ENCODE results near the gene NFATC3.

NFATC3 gene

DNA sequence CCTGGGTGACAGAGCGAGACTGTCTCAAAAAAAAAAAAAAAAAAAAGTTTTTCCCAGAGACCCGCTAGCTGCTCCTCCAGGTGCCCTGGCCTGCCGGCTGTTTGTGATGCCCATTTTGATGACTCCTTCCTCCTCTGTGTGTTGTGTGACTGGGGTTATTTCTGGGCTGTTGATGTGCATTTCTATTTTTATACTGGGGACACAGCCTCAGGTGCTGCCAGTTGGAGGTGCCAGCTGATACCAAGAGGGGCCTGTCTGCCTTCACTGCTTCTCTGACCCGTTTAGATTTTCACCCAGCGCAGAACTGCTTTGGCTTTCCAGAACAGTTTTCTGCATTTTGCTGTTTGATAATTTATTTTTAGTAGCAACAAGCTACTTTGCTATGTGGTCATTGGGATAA lies 166.7 kb downstream of the NFATC3 start:
- DNase-seq, result no peak

DNA sequence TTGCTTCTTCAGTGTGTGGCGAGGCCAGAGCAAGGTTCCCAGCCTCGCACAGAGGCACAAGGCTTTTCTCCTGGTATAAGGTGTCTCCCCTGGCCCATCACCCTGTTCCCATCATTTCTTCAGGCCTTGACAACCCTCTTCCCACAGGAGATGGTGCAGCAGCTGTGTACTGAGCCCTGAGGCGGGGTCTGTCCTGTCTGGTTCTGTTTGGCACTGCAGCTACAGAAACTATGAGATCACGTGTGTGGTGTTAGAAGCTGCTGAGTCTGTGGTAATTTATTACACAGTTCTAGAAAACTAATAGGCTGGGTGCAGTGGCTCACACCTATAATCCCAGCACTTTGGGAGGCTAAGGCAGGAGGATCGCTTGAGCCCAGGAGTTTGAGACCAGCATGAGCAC lies 167.2 kb downstream of the NFATC3 start:
- no peak for DNase-seq

DNA sequence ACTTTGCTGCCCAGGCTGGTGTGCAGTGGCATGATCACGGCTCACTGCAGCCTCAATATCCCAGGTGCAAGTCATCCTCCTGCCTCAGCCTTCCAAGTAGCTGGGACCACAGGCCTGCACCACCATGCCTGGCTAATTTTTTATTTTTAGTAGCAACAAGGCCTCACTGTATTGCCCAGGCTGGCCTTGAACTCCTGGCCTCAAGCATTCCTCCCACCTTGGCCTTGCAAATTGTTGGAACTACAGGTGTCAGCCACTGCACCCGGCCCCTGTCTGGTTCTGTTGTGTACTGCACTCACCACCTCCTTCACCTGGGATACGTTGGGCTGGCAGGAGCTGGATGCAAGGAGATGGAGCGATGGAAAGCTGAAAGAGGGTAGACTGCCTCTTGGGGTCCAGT lies 168.6 kb downstream of the NFATC3 start:
- DNase-seq, result no peak

DNA sequence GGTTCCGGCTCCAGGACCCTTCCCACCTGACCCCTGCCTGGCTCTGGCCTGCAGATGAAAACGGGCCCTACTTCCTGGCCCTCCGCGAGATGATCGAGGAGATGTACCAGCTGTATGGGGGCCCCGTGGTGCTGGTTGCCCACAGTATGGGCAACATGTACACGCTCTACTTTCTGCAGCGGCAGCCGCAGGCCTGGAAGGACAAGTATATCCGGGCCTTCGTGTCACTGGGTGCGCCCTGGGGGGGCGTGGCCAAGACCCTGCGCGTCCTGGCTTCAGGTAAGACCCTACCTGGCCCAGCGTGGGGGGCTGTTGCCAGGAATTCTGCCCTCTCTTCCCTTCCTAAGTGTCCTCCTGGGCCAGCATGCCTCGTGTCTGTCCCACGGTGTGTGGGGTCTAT lies 170.5 kb downstream of the NFATC3 start:
- no peak for DNase-seq

DNA sequence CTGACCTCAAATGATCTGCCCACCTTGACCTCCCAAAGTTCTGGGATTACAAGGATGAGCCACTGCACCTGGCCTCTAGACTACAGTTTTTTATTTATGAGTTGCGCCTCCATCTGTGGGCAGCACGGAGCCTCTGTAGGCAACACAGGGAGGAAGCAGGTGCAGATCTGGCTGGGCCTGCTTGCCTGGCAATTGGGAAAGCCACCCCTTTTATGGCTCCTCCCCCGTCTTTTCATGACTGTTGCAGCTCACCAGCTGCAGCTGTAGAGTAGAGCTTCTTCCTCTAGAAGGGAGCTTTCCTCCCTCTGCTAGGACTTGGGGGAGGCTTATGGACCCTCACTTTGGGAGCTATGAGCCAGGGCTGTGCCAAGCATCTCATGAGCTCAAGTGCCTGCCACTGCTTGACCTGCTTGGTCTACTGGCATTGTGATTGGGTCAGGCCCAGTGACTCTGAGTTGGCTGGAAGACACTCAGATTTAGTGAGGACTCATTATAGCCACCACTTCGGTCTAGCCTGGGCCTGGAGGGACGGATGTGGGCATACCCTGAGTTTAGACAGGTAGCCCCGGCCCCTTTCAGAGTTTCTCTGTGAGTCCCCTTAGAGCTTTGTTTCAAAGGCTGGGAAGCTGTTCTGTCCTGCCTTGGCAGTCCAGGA lies 172.2 kb downstream of the NFATC3 start:
- DNase-seq, result no peak

DNA sequence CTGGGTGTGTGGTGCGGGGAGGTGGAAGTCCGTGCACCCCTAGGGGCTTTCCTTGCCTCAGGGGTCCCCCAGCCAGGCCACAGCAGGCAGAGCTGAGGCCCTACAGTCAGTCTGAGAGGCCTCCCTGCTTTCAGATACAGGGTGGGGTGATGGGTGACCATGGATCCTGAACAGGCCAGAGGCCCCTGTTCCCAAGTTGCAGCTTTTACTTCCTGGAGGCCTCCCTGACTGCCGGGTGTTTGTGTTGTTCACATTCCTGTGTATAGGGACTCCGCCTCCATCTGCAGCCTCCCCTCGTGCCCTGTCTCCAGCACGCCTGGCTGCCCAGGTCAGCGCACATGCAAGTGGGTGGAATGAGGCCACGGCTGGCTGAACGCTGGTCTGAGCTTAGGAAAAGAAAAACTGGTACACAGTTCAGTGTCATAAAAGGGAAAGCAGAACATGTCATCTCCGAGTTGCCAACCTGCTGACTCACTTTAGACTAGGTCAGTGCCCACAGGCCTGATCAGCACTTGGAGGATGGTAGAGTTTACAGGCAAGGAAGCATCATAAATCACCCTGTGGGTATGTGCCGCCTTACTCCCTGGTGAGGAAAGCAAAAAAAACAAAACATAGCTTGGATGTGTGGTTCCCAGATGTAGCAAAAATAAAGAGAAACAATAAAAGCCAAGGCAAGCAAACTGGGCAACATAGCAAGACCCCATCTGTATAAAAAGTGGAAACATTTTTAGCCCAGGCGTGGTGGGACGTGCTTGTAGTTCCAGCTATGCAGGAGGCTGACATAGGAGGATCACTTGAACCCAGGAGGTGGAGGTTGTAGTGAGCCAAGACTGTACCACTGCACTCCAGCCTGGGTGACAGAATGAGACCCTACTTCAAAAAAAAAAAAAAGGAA lies 173.0 kb downstream of the NFATC3 start:
- no peak for DNase-seq

DNA sequence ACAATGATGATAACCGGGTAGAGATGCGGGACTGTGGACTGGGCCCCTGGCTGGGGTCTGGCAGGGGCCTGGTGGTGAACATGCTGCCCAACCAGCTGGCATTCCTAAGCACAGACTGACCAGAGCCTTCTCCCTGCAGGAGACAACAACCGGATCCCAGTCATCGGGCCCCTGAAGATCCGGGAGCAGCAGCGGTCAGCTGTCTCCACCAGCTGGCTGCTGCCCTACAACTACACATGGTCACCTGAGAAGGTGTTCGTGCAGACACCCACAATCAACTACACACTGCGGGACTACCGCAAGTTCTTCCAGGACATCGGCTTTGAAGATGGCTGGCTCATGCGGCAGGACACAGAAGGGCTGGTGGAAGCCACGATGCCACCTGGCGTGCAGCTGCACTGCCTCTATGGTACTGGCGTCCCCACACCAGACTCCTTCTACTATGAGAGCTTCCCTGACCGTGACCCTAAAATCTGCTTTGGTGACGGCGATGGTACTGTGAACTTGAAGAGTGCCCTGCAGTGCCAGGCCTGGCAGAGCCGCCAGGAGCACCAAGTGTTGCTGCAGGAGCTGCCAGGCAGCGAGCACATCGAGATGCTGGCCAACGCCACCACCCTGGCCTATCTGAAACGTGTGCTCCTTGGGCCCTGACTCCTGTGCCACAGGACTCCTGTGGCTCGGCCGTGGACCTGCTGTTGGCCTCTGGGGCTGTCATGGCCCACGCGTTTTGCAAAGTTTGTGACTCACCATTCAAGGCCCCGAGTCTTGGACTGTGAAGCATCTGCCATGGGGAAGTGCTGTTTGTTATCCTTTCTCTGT lies 174.0 kb downstream of the NFATC3 start:
- DNase-seq, result no peak

DNA sequence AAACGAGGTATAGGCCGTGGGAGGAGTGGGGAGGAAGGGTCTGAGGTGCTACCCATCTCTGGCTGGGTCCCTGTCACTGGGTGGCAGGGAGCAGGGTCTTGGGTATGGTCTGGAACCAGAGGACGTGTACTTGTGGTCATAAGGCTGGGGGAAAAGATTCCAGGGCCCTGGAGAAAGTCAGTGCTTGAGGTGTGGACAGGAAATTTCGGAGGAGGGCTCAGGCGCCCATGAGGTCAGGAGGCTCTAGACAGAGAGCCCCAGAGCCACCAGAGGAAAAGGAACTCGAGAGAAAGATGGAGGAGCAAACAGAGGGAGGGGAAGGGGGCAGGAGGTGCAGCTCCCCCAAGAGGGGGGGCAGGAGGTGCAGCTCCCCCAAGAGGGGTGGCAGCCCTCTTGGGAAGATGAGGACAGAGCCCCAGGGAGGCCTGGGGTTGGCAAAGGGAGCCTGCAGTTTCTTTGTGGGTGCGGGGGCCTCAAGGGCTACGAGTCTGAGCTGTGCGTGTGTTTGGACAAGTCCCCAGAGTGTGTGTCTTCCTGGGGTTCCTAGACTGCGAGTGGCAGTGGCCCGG lies 178.5 kb downstream of the NFATC3 start:
- no peak for DNase-seq

DNA sequence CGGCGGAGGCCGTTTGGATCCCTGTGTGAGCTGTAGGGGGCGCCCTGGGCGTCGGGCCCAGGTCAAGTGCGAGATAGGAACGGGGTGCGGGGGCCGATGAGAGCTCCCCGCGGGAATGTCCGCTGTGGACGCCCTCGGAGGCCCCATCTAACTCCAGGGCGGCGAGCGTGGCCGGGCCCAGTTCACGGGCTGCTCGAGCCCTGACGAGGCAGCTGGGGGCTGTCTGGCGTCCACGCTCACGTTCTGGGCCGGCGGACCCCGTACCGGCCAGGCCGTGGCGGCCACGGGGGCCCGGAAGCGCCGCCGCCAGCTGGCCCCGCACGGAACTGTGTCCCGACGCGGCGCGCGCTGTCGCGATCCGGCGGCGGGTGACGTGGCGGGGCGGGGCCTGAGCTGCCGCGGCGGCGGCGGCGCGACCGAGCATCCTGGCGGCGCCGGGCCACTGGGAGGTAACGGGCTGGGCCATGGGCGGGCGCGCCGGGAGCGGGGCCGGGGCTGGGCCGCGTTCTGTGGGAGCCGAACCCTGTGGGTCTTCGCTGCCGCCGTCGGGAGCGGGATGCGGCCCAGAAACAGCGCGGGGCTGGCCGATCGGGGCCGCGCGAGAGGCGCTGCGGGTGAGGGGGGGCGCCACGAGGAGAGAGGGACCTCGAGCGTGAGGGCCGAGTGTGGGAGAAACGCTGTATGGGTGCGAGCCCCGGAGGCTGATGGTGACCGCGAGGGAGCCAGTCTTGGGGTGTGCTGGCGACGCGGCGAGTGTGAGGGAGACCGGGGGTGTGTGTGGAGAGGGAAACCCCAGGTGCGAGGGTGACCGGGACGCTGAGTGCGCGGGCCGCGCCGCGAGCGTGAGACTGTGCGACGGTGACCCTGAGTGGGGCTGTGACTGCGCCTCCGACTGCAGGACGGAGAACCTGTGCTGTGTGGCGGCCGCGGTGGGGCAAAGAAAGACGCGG lies 179.2 kb downstream of the NFATC3 start, which contains the start of gene SLC7A6:
SLC7A6 (plus strand) TSS at position 399 of the 950 bp plus-strand sequence. CDS start 10,201 bp downstream, outside the sequence.
- peak; percentile 74 to 84 (median 80) for DNase-seq

DNA sequence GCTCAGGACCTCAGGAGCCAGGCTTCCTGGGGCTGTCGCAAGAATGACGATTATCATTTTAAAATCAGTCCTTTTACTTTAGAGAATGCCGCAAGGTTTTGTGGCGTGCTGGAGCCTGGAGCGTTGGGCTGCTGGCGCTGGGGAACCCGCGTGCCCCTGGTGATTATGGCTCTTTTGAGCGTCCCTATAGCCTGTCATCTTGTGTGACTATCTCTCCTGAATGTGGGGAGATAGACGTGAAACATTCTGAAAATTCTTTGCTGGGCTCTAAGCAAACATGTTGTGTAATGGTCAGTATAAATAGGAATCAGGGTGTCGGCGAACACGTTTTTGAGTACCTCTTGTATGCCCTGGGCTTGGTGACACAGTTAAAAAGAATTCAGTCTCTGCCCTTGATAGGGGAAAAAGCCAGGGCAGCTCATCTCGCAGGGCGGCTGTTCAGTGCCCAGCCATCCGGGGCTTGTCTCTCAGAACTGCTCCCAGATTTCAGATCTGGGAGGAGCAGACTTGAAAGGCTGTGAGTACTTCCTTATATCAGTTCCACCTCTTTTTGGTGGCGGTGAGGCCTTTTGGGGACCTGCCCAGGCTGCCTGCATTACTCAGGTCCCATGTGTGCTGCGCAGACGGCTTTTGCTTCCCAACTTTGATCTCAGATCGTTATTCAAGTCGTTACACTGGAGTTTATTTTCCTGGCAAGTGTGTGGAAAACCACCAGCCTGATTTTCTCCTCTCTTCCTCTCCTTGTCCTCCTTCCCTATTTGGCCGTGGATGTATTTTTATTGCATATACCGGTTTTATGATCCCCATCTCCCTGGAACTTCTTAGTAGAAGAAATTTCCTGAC lies 180.1 kb downstream of the NFATC3 start:
- peak in 4 of 5 experiments; percentile 25 to 55 (median 42) for DNase-seq

DNA sequence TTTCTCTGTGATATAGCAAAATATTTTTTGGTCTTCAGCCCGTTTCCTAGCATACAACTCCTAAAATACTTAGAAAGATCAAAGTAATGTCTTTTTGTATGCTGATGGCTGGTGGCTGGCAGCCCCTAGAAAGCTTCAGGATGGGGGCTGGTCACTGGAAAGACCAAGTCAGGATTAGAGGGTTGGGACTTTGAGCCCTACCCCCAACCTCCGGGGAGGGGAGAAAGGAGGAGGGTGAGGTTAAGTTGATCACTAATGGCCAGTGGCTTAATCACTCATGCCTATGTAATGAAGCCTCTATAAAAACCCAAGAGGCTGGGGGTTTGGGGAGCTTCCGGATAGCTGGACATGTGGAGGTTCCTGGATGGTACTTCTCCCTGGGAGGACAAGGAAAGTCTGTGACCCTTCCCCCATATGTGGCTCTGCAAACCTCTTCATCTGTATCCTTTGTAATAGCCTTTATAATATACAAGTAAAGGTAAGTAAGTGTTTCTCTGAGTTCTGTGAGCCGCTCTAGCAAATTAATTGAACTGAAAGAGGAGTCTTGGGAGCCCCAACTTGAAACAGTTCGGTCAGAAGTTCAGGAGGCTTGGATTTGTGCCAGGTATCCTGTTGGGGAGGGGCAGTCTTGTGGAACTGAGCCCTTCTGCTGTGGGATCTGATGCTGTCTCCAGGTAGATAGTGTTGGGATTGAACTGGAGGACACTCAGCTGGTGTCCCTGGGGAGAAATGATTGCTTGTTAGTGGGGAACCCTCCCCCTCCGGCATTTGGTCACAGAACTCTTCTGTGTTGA lies 182.6 kb downstream of the NFATC3 start:
- DNase-seq, result no peak

DNA sequence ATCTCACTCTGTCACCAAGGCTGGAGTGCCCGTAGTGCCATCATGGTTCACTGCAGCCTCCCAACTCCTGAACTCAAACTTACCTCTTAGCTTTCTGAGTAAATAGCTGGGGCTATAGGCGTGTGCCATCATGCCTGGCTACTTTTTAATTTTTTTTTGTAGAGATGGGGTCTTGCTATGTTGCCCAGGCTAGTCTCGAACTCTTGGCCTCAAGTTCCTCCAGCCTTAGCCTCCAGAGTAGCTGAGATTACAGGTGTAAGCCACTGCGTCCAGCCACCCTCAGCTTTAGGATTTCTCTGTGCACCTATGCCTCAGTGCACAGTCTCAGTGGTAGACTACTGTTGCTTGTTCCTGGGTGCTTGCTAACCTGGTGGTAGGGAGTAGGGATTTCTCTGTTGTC lies 184.6 kb downstream of the NFATC3 start:
- DNase-seq, result no peak

DNA sequence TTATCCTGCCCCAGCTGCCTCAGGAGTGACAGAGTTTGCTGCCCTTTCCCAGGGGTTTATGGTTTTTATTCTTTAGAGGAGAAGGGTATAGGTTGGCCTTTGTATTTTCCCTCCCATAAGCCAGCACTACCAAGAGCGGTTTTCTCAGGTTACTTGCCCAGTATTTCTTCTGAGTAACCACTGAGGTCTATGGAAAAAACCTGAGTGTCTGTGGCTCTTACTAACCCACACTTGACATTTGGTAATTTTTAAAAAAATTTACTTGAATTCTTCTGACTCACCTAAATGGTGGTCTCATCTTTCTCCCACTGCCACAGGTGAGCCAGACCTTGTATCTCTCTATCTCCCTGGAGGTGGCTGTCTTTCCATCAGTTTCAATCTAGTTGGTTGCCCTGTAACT lies 185.2 kb downstream of the NFATC3 start:
- DNase-seq, result peak in 1 of 5 experiments; percentile 24

DNA sequence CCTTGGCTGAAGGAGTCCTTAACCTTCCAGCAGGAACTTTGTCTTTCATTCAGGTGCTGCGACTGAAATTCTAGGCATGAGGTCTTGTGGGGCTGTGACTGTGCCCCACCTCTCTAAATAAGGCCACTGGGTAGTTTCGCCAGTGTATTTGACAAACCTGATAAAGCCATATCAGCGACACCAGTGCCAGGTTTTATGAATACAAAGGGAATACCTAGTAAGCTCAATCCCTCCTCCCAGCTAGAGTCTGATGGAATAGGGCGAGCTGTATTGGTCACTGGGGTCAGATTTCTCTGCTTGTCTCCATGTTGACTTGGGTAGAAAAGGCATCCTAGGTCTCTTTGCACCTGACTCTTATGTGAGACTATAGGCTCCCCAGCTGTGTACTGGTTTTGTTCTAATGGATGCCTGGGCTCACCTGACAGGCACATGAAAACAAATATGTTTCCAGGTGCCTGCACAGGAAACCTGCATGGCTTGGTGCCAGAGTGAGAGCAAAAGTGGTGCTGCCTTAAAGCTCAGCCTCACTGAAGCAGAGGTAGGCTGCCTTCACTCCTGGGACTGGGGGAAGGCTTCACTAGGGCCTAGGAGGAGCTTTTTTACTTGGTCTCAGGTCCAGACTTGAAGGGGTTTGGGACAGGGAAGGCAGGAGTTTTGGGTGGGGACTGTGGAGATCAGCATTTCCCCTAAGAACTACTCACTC lies 187.5 kb downstream of the NFATC3 start:
- DNase-seq, result peak in 3 of 5 experiments; percentile 36 to 50 (median 41)

DNA sequence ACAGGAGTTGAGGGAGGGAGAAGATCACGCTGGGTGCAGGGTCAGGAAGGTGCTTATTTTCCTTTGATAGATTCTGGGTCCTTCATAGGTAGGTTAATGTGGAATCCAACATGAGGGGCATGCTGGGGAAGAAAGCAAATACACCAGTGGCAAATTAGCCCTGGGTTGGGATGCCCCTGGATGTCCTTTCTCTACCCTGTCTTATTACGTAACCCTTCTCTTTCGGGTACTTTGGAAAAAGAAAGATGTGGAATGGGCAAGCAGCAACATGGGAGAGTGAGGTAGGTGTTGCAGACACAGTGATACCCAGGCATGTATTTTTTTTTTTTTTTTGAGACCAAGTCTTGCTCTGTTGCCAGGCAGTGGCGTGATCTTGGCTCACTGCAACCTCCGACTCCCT lies 188.3 kb downstream of the NFATC3 start:
- DNase-seq, result no peak

DNA sequence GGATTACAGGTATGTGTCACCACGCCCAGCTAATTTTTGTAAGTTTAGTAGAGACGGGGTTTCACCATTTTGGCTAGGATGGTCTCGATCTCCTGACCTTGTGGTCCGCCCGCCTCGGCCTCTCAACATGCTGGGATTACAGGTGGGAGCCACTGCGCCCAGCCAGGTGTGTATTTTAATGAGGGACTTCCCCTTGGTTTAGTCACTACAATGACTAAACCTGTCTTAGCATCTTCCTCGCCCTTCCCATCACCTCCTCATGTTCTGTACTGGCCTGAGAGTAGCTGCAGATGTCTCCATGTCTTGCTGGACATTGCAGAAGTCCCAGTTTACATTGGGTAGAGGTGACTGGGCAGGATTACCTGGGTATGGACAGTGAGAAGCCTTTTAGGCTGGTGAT lies 188.7 kb downstream of the NFATC3 start:
- DNase-seq, result no peak

DNA sequence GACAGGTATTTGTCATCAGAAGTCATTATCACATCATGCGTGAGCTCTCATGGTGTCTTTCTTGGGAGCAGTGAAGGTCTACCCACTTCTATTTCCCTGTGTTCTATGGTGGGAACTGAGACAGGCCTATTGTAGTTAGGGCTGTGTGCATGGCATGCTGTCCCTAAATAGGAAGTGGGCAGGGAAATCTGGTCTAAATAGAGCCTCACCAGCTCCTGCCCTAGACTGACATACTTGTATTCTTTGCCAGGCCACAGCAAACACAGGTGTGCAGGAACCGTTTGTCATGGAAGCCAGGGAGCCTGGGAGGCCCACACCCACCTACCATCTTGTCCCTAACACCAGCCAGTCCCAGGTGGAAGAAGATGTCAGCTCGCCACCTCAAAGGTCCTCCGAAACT lies 189.3 kb downstream of the NFATC3 start:
- no peak for DNase-seq

DNA sequence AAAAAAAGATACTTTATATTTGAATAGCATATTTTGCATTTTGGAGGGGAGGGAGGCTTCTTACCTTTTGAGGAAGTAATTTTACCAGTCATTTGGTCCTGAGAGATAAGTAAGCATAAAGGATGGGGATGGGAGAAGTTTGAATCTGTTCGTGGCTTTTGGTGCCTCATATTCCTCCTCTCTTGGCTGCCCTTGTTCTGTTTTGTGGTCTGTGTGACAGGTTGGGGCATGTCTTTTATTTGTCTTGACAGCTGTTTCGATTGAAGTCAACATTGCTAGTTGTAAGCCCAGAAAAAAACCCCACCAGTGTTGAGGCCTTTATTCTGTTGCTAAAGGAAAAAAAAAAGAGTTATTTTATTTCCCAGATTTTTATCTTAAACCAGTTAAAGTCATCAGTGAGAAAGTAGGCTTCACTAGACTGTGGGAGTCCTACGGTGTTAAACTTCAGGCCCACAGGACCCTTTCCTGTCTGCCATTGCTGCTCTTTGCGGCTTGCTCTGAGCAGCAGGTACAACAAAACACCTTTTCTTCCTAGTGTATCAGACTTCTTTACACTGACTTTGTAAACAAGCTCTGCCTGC lies 190.5 kb downstream of the NFATC3 start:
- DNase-seq, result peak in 3 of 5 experiments; percentile 39 to 84 (median 68)

DNA sequence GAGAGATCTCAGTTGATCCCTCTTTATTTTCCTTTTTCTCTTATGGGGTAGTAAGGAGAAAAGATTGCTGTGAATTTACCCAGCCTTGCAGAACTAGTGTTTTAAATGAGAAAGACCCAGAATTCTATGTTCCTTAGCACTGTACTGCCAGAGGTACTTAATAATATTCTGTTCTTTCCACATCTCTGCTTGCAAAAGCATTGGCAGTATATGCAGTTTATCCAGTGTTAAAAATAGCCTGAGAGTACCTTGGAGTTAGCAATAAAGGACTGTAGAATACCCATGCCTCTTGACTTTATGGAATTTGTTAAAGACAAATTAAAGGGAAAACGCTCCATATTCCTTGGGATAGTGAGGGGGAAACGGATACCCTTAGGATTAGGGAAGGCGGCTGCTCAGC lies 191.1 kb downstream of the NFATC3 start:
- no peak for DNase-seq
